Sigmoid colon (tissue), 7 donors: ENCODE results near the gene DOCK3. TPM values are rescaled to one million over a fixed set of nuclear protein-coding genes. Genes with fewer than 3 reads are reported as not detected.
A peak's percentile ranks its signal among the peaks of the same experiment; 100 is the strongest.
"Not testable (repeated sequence)": the region's sequence is repeated elsewhere in the genome, so short reads cannot be mapped to it uniquely, and the experiment has no call there.

Experiments used
- DNase-seq: peaks from one replicate; pipeline ENCODE4 v3.0.0-alpha.2; 2019
- H3K27ac ChIP-seq, 4 donors: fragments of 200-600 bp; sonication (generic); one replicate each; pipeline ENCODE4 v1.5.1; 2016 to 2019; ENCODE audit warnings: mild to moderate bottlenecking in 1 of 4
- H3K27me3 ChIP-seq, 3 donors: fragments of 200-600 bp; sonication (generic); one replicate each; pipeline ENCODE4 v1.5.1; 2019; ENCODE audit warnings: mild to moderate bottlenecking in 1 of 3
- H3K36me3 ChIP-seq, 4 donors: fragments of 200-600 bp; sonication (generic); one replicate each; pipeline ENCODE4 v1.5.1; 2016 to 2019
- H3K4me1 ChIP-seq, 4 donors: fragments of 200-600 bp; sonication (generic); one replicate each; pipeline ENCODE4 v1.5.1; 2017 to 2019
- H3K4me3 ChIP-seq, 4 donors: fragments of 200-600 bp; sonication (generic); one replicate each; pipeline ENCODE4 v1.5.1; 2017 to 2019; ENCODE audit warnings: mild to moderate bottlenecking in 2 of 4, moderate library complexity in 1 of 4
- H3K9me3 ChIP-seq, 4 donors: fragments of 200-600 bp in 3 of 4; sonication (generic) in 3 of 4; one replicate each; pipeline versions ENCODE4 v1.5.1 to v1.6.1; 2013 to 2019
- CTCF ChIP-seq, 4 experiments: fragments of 450-650 bp in 3 of 4; fragments of 200-600 bp in 1 of 4; IDR thresholded peaks; one replicate each; pipeline ENCODE4 v1.5.1; 2016 to 2019; ENCODE audit warnings: antibody characterized with exemption in 4 of 4, mild to moderate bottlenecking in 3 of 4, moderate library complexity in 2 of 4
- EP300 ChIP-seq, 4 donors: sonication (generic); formaldehyde crosslinking; IDR thresholded peaks; one replicate each; pipeline ENCODE4 v1.6.1; 2017; ENCODE audit warnings: antibody characterized with exemption in 4 of 4
- POLR2A ChIP-seq, 2 donors: fragments of 450-650 bp; IDR thresholded peaks; one replicate each; pipeline ENCODE4 v1.6.1; 2016; ENCODE audit warnings: antibody characterized with exemption in 2 of 2, mild to moderate bottlenecking in 2 of 2, moderate library complexity in 2 of 2
- POLR2AphosphoS5 ChIP-seq, 4 donors: sonication (generic); formaldehyde crosslinking; IDR thresholded peaks; one replicate each; pipeline ENCODE4 v1.6.1; 2017; ENCODE audit warnings: antibody characterized with exemption in 4 of 4
- WGBS, 2 donors: extraction: QIAGEN DNeasy Blood & Tissue Kit; methylation state at CpG; one replicate each; pipeline ENCODE4 v1.1.7; 2013; 5-methylcytosine and 5-hydroxymethylcytosine counted together
- intact Hi-C: fragments of 100-400 bp; cut with DNase I; formaldehyde crosslinking; loops from one replicate; pipeline ENCODE4 v1.15.1; 2023
- polyA plus RNA-seq, 3 donors: library from polyadenylated mRNA; stranded (reverse); fragments of 200-250 nt; gene quantifications; one replicate each; pipeline ENCODE4 v1.2.3, GENCODE V29; 2013
- total RNA-seq, 4 donors: library from RNA; depleted of rRNA; stranded (reverse); fragments of >200 nt; gene quantifications; one replicate each; pipeline ENCODE4 v1.1.0, GENCODE V29; 2016
- donor health status: healthy with polysubstance abuse.
- donor health status: Bipolar disorder and iron deficiency.
- donor health status: healthy.

Gene DOCK3
- total and polyA plus RNA-seq, 7 donors: 0.25 to 4.4 (median 3.3) TPM; not detected in 2

GRCh38 chr3:50862221-50862620 is 187.5 kb downstream of the DOCK3 start:
- Histone ChIP-seq H3K27ac (no peak overlapping the region), H3K9me3 (no peaks in the 10 kb centered on the region), H3K4me1 (peaks cover 0 to 17% (median 10%) of the 10 kb centered on the region in 4 donors), H3K27me3 (no peaks in the 10 kb centered on the region), H3K36me3 (no peaks in the 10 kb centered on the region), H3K4me3 (no peak overlapping the region)
- TF ChIP-seq CTCF (IDR thresholded peaks at IDR 0.05) (no peak), EP300 (IDR thresholded peaks at IDR 0.05) (no peak), POLR2AphosphoS5 (IDR thresholded peaks at IDR 0.05) (no peak), POLR2A (IDR thresholded peaks at IDR 0.05) (no peak)
- intact Hi-C loops: no loop called here
- 65 to 81% methylated on average over 3 of the region's 3 CpGs for WGBS, 2 donors
- no peak for DNase-seq

GRCh38 chr3:50873376-50874157 is 198.8 kb downstream of the DOCK3 start:
- Histone ChIP-seq H3K4me3 (no peak overlapping the region), H3K4me1 (peaks cover 0 to 13% (median 10%) of the 10 kb centered on the region in 4 donors), H3K27me3 (no peaks in the 10 kb centered on the region), H3K9me3 (no peaks in the 10 kb centered on the region), H3K27ac (no peak overlapping the region), H3K36me3 (no peaks in the 10 kb centered on the region)
- intact Hi-C loops: no loop called here
- no peak for DNase-seq
- WGBS, 2 donors: 78 to 79% methylated on average over 3 of the region's 3 CpGs
- TF ChIP-seq POLR2A (IDR thresholded peaks at IDR 0.05) (no peak), POLR2AphosphoS5 (IDR thresholded peaks at IDR 0.05) (no peak), CTCF (IDR thresholded peaks at IDR 0.05) (no peak), EP300 (IDR thresholded peaks at IDR 0.05) (no peak)

GRCh38 chr3:50874876-50875275 is 200.1 kb downstream of the DOCK3 start:
- H3K9me3 ChIP-seq, H3K36me3 ChIP-seq, H3K27ac ChIP-seq, DNase-seq, intact Hi-C loops, H3K4me3 ChIP-seq, H3K27me3 ChIP-seq: not testable (repeated sequence)
- WGBS, 2 donors: 46 to 65% methylated on average over 7 of the region's 7 CpGs
- peaks cover 0 to 13% (median 10%) of the 10 kb centered on the region in 4 donors for H3K4me1 ChIP-seq

DNA sequence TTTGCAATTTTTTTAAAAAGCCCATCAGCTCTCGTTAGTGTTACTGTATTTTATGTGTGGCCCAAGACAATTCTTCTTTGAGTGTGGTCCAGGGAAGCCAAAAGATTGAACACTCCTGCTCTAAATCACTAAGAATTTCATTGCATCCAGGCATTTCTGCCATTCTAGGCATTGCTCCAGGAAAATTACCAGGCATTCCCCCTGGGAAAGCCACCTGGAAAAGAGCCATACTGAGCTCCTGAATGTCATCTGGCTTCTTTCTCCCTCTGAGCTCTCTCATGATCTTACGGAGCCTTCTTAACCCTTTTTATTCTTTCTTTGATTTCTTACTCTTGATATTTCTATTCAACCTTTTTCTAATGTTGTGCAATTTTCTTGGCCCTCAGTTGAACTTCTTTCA is 202.2 kb downstream of the DOCK3 start:
- H3K9me3 ChIP-seq: no peaks in the 10 kb centered on the region
- H3K27me3 ChIP-seq: no peaks in the 10 kb centered on the region
- H3K36me3 ChIP-seq: no peaks in the 10 kb centered on the region
- intact Hi-C loops: no loop called here
- no peak for DNase-seq
- peak in 3 of 4 donors; percentile 44 to 82 (median 77) for TF ChIP-seq POLR2AphosphoS5 (IDR thresholded peaks at IDR 0.05)
- TF ChIP-seq CTCF (IDR thresholded peaks at IDR 0.05): no peak
- no peak for TF ChIP-seq EP300 (IDR thresholded peaks at IDR 0.05)
- TF ChIP-seq POLR2A (IDR thresholded peaks at IDR 0.05): no peak
- 73 to 77% methylated on average over 2 of the region's 2 CpGs for WGBS, 2 donors
- no peak overlapping the region for H3K27ac ChIP-seq
- peaks cover 0 to 13% (median 10%) of the 10 kb centered on the region in 4 donors for H3K4me1 ChIP-seq
- H3K4me3 ChIP-seq: no peak overlapping the region

GRCh38 chr3:50882733-50883132 is 208.0 kb downstream of the DOCK3 start:
- H3K27ac ChIP-seq, H3K4me3 ChIP-seq, H3K4me1 ChIP-seq, DNase-seq, H3K36me3 ChIP-seq, H3K27me3 ChIP-seq, H3K9me3 ChIP-seq: not testable (repeated sequence)
- 77 to 81% methylated on average over 1 of the region's 1 CpG for WGBS, 2 donors
- intact Hi-C loops: loop anchor here (10.0 kb wide), 1 partner anchor 268 kb away; the partner anchor contains the start of genes CISH and MAPKAPK3
